Raji (cell line): Measurements from ENCODE around the gene ACTR10.

Source experiments
- POLR2A ChIP-seq: IDR thresholded peaks from 2 replicates; pipeline ENCODE4 v1.6.1; 2011; ENCODE audit warnings: low read depth, low read length, control low read depth; ENCODE audit not compliant: insufficient read depth

ACTR10 gene

GRCh38 chr14:58196198-58196597, 3.8 kb upstream of the ACTR10 start:
- TF ChIP-seq POLR2A, result no peak

DNA sequence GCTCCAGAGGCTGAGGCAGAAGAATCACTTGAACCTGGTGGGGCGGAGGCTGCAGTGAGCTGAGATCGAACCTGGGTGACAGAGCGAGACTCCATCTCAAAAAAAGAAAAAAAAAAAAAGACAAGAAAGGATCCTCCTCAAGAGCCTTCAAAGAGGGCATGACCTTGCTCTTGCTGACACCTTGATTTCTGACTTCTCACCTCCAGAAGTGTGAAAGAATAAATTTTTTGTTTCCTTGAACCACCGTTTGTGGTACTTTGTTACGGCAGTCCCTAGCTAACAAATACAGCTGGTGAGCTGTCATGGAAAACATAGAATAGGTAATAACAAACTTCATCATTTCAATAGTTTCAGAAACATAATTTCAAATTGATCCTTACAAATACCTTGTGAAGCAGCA, 1.9 kb upstream of the ACTR10 start:
- TF ChIP-seq POLR2A, result no peak

- TF ChIP-seq POLR2A, result no peak
These were observed 512 bp downstream of the ACTR10 start for GRCh38 chr14:58200480-58200841.

GRCh38 chr14:58200846-58201245, 897 bp downstream of the ACTR10 start:
- no peak for TF ChIP-seq POLR2A

- TF ChIP-seq POLR2A, result no peak
These were observed 13.2 kb downstream of the ACTR10 start for GRCh38 chr14:58213176-58213575.

DNA sequence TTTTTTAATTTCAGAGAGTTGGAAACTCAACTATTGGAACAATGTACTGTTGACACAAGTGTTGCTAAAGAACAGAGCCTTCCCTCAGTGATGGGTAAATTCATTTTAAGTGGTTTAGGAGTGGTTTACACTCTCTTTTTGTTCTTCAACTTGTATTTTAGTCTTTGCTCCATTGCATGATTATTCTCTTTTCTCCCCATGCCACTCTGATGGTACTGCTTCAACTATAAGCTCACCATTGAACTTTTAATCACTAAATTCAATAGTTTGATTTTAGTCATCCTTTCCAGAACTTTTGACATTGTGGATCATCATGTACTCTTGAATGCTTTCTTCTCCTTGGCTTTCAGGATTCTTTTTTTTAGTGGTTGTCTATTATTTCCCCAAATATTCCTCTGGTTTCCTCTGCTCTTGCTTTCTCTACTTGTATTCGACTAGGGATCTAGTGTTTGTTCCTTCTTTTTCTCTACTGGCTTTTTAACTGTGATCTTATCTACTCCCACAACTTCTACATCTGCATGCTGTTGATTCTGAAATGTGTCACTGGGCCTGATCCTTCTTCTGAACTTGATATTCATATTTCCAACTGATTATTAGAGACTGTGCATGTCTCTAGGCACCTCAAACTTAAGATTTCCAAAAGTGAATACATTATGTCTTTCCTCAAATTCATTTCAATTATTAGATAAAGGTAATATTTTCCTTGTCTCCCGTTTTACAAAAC, 15.4 kb downstream of the ACTR10 start:
- TF ChIP-seq POLR2A, result no peak

DNA sequence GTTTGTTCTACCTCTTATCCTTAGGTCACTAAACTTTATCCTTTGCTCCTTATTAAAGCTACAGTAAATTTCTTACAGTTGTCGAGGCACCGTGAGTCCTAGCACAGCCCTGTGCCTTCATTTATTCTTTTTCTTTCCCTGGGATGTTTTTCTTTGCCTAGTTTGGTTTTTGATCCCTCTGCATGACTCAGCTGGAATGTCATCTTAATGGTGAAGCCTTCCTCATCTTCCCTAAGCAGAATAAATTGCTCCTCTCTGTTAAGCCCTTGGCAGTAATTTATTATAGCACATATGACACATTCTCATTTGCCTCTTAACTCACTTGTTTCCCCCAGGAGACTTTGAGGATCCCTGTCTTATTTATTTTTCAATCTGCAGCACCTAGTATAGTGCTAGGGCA, 16.6 kb downstream of the ACTR10 start:
- TF ChIP-seq POLR2A, result no peak

DNA sequence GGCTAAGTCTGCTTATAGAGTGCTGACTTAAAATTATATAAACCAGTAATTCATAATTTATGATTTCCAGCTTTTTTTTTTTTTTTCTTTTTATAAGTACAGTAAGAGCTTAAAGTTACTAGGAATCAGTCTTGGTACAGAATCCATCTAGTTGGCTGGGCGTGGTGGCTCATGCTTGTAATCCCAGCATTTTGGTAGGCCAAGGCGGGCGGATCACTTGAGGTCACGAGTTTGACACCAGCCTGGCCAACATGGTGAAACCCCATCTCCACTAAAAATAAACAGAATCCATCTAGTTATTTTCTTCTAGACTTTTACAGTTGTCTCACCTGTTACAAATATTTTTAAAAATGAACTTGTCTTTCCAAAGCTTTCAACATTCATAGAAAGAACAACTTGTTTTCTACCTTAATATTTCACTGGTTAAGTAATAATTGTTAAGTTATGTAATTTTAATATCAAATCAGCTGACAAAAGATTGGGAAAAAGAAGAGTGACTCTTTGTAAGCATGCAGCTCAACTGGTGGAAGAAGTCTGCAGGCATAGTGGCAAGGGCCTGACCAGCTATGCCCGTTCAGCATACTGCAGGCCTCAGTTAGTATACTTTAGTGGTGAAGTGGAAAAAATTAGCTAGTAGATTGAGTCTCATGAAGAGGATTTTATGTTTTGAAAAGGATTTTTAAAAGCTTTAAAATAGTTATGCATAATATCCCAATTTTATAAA, 27.3 kb downstream of the ACTR10 start:
- TF ChIP-seq POLR2A, result no peak

DNA sequence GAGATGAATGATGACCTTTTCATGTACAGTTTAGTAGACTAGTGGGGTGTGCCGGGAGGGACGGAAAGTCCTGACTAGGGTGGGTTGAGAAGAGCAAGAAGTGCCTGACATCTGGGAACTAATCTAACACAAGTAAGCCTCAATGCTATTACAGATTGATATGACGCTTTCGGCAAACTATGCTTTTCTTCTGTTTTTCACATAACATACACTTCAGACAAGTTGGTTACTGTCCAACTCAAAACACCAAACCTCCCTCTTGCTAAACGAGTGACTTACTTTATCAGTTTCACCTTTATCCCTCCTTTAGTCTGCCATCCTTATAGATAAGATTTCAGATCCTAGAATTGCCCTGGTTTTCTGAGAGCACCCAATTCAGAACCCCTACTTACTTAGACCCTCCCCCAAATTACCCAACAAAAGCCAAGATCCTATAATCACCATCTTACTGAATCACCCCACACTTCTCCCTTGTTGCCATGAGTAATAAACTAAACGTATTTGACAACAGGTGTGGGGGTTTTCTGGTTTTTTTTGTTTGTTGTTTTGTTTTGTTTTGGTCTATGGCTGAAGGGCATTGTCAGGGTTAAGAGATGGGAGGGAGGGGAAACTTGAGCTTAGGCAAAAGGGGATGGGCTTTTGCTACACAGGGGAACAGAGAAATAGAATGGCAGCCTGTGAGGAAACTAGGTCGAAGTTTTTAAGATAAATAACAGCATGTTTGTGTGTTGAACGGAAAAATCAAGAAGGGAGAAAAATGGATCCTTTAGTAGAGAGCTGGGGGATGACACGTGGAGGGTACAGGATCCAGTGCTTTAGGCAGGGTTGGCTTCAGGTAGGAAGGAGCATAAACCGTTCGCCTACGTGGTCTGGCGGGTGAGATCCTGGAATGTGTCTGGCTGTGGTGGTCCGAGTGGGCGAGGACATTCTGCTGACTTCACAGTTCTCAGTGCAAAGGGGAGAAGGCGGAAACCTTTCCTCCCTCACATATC, 38.6 kb downstream of the ACTR10 start:
- no peak for TF ChIP-seq POLR2A

DNA sequence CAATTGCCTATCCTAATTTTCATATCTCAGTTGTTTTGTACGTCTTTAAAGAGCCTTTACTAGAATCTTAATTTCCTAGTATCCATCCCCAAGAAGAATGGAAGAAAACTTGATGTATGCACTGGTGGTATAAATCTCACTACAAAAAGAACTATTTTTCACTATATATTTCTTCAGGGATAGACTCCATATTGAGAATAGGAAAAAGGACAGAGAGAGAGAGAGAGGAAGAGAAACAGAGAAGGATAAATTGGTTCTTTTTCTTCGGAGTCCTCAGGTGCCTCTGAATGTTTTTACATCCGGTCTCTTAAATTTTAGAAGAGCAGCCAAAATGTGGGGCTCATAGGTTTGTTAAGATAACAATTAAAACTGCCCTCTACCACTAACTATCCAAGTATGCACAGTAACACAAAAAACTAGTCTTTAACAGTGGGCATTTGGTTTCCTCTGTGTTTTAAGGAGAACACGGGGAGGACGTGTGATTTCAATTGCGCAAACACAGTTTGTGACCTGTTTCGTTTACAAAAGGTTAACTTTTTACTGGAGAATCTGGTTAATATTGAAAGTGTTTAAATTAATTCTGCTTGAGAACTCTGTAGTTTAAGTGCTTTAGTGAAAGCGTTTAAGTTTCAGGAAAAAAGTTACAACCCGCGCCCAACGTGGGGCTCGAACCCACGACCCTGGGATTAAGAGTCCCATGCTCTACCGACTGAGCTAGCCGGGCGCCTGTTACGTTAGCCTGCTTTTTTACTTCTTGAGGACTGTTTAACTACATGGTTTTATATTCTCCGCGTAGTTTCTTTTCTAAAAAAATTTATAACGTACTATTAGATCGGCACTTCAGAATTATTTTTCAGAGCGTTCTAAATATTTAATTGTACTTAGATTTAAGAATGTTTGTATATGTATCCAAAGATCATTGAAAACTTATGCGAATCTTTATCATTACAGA, 39.6 kb downstream of the ACTR10 start:
- TF ChIP-seq POLR2A, result 0 out of 2 replicates have a peak, but pooled peaks have one; percentile 21

DNA sequence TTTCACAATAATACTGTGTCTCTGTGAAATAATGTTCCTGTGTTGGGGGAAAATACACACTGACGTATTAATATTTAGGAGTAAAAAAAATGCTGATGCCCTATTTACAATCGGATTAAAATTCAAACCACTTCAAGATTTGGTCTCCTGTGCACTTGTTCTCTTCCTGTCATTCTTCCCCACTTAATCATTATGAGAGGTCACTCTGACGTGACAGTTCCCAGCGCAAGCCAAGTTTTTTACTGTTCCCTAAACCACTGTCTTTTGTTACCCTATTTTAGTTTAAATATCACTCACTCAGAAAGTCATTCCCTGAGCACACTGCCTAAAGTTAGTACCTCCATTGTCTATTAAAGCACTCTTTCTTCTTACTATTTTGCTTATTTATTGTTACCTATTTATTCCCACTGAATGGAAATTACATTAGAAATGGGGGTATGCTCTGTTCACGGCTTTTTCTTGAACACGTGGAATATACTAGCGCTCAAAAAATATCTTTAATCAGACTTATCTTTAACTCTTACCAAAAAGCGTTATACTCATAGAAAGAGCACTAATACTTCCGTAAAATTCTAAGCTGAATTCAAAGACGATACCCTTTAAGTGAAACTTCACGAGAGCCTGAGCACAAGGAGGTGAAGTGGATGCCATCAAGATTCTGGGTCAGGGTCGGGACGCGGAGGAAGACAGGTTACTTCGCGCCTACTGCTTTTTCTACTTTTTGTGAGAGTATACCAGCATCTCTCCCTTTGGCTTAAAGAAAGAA, 44.0 kb downstream of the ACTR10 start:
- TF ChIP-seq POLR2A, result peak; percentile 25; the same call in 1 of the 2 replicates

GRCh38 chr14:58244556-58245387, 44.8 kb downstream of the ACTR10 start, which contains the start of gene PSMA3:
Gene PSMA3 (plus strand): TSS chr14:58244843. CDS start chr14:58244921, 78 bp downstream.
- TF ChIP-seq POLR2A, result peak; percentile 91

GRCh38 chr14:58245562-58245961, 45.6 kb downstream of the ACTR10 start:
- no peak for TF ChIP-seq POLR2A
